ENCODE results near the gene PTPRD. TPM values are rescaled to one million over a fixed set of nuclear protein-coding genes. Genes with fewer than 3 reads are reported as not detected.

PTPRD gene
- total and polyA plus RNA-seq, 4 donors = 97.4 to 229 (median 161) TPM

GRCh38 chr9:9585920-9586319 is 1026.9 kb downstream of the PTPRD start:
- WGBS (ENCODE audit: insufficient coverage) = 77% methylated on average over 1 of the region's 2 CpGs
- Histone ChIP-seq H3K9me3 (ENCODE audit: control insufficient read depth, insufficient read depth, low read length) (no peaks in the 10 kb centered on the region), H3K27me3 (ENCODE audit: control insufficient read depth, insufficient read depth, low read length) (no peaks in the 10 kb centered on the region), H3K27ac (ENCODE audit: low read depth, low read length) (no peak overlapping the region), H3K4me1 (ENCODE audit: control insufficient read depth, insufficient read depth, low read length) (no peaks in the 10 kb centered on the region), H3K36me3 (ENCODE audit: control insufficient read depth, insufficient read depth, low read length) (no peaks in the 10 kb centered on the region), H3K4me3 (ENCODE audit: low read depth, low read length) (no peak overlapping the region)
- no peak for DNase-seq (ENCODE audit: low read depth in 4 of 6, low spot score in 6 of 6)

DNA sequence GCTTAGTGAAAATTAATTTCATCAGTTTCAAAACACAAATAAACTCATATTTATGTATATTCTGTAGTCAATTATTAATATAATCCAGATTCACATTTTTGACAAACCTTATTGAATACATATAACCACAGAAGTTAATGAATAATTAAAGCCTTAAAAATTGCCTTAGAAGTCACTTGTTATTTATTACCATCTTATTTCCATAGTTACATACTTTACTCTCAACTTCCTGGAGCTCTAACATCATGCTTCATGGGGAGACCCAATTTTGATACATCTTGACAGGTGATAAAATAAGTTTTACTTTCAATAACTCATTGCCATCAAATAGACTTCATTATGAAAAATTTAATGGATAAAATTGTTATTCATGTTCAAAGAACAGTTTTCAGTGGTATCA is 1038.7 kb downstream of the PTPRD start:
- H3K4me1 ChIP-seq (ENCODE audit: control insufficient read depth, insufficient read depth, low read length) = no peaks in the 10 kb centered on the region

GRCh38 chr9:9565700-9566099 is 1047.1 kb downstream of the PTPRD start:
- no peaks in the 10 kb centered on the region for H3K36me3 ChIP-seq (ENCODE audit: control insufficient read depth, insufficient read depth, low read length)
- no peak overlapping the region for H3K27ac ChIP-seq (ENCODE audit: low read depth, low read length)
- no peaks in the 10 kb centered on the region for H3K9me3 ChIP-seq (ENCODE audit: control insufficient read depth, insufficient read depth, low read length)
- no peak overlapping the region for H3K4me3 ChIP-seq (ENCODE audit: low read depth, low read length)
- no peak for DNase-seq (ENCODE audit: low read depth in 4 of 6, low spot score in 6 of 6)
- no peaks in the 10 kb centered on the region for H3K4me1 ChIP-seq (ENCODE audit: control insufficient read depth, insufficient read depth, low read length)
- no CpG with 5 or more reads among the region's 1 CpG for WGBS (ENCODE audit: insufficient coverage)
- H3K27me3 ChIP-seq (ENCODE audit: control insufficient read depth, insufficient read depth, low read length) = no peaks in the 10 kb centered on the region

More for the DNA sequence above, 1038.7 kb downstream of the PTPRD start:
- Histone ChIP-seq H3K27me3 (ENCODE audit: control insufficient read depth, insufficient read depth, low read length) (no peaks in the 10 kb centered on the region), H3K27ac (ENCODE audit: low read depth, low read length) (no peak overlapping the region), H3K4me3 (ENCODE audit: low read depth, low read length) (no peak overlapping the region), H3K9me3 (ENCODE audit: control insufficient read depth, insufficient read depth, low read length) (no peaks in the 10 kb centered on the region), H3K36me3 (ENCODE audit: control insufficient read depth, insufficient read depth, low read length) (no peaks in the 10 kb centered on the region)
- no peak for DNase-seq (ENCODE audit: low read depth in 4 of 6, low spot score in 6 of 6)

DNA sequence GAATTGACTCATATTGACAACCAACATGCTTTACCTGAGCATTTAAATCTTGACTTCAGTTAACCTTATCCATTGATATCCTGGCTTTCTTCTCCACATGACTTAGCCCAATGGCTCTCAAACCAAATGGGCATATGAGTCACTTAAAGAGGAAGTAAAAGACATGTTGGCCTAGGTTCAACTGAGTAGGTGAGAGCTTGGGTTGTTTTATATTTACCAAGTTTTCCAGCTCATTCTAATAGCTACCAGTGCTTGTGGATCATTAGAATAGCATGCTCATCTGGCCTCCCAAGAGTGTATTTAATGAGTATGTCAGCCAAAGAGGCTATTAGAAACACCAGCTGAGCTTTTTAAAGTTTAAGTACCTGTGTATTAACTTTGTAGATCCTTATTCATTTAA is 1049.0 kb downstream of the PTPRD start:
- Histone ChIP-seq H3K4me1 (ENCODE audit: control insufficient read depth, insufficient read depth, low read length) (no peaks in the 10 kb centered on the region), H3K27me3 (ENCODE audit: control insufficient read depth, insufficient read depth, low read length) (no peaks in the 10 kb centered on the region), H3K27ac (ENCODE audit: low read depth, low read length) (no peak overlapping the region), H3K4me3 (ENCODE audit: low read depth, low read length) (no peak overlapping the region), H3K9me3 (ENCODE audit: control insufficient read depth, insufficient read depth, low read length) (no peaks in the 10 kb centered on the region), H3K36me3 (ENCODE audit: control insufficient read depth, insufficient read depth, low read length) (no peaks in the 10 kb centered on the region)
- no peak for DNase-seq (ENCODE audit: low read depth in 4 of 6, low spot score in 6 of 6)

DNA sequence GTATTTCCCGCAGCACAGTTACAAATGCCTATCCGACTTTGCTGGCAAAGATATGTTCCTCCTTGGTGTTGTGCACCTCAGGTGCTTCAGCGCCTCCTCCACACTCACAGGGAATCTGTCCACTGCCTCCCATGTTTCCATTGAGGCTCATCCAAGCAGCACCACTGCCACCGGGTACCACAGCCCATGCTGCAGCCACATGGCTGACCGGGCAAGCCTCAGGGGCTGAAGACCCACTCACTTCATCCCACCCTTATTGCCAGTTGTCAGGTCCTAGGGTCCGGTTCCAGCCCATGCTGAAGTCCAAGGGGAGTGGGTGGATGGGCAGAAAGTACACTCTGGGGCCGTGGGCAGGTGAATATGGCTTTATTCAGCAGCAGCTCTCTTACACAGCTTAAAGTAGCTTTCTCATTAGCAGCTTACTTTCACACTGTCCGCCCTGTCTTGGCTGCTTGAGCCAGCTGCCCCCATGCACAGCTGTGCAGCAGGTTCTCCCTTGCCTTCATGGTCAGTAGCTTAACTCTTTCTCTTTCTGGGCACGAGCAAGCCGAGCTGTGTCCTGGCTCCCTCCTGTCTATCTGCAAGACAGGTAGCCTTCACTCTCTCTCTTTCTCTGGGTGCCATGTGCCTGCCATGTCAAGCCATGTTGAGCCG is 1052.3 kb downstream of the PTPRD start:
- DNase-seq (ENCODE audit: low read depth in 4 of 6, low spot score in 6 of 6) = no peak
- Histone ChIP-seq H3K36me3 (ENCODE audit: control insufficient read depth, insufficient read depth, low read length) (no peaks in the 10 kb centered on the region), H3K4me1 (ENCODE audit: control insufficient read depth, insufficient read depth, low read length) (no peaks in the 10 kb centered on the region), H3K27me3 (ENCODE audit: control insufficient read depth, insufficient read depth, low read length) (no peaks in the 10 kb centered on the region), H3K9me3 (ENCODE audit: control insufficient read depth, insufficient read depth, low read length) (no peaks in the 10 kb centered on the region), H3K27ac (ENCODE audit: low read depth, low read length) (no peak overlapping the region), H3K4me3 (ENCODE audit: low read depth, low read length) (no peak overlapping the region)
- WGBS (ENCODE audit: insufficient coverage) = 92% methylated on average over 8 of the region's 11 CpGs

GRCh38 chr9:9558907-9559306 is 1053.9 kb downstream of the PTPRD start:
- Histone ChIP-seq H3K27ac (ENCODE audit: low read depth, low read length) (no peak overlapping the region), H3K4me3 (ENCODE audit: low read depth, low read length) (no peak overlapping the region), H3K27me3 (ENCODE audit: control insufficient read depth, insufficient read depth, low read length) (no peaks in the 10 kb centered on the region), H3K4me1 (ENCODE audit: control insufficient read depth, insufficient read depth, low read length) (no peaks in the 10 kb centered on the region), H3K36me3 (ENCODE audit: control insufficient read depth, insufficient read depth, low read length) (no peaks in the 10 kb centered on the region), H3K9me3 (ENCODE audit: control insufficient read depth, insufficient read depth, low read length) (no peaks in the 10 kb centered on the region)
- no peak for DNase-seq (ENCODE audit: low read depth in 4 of 6, low spot score in 6 of 6)
- 96% methylated on average over 5 of the region's 7 CpGs for WGBS (ENCODE audit: insufficient coverage)

DNA sequence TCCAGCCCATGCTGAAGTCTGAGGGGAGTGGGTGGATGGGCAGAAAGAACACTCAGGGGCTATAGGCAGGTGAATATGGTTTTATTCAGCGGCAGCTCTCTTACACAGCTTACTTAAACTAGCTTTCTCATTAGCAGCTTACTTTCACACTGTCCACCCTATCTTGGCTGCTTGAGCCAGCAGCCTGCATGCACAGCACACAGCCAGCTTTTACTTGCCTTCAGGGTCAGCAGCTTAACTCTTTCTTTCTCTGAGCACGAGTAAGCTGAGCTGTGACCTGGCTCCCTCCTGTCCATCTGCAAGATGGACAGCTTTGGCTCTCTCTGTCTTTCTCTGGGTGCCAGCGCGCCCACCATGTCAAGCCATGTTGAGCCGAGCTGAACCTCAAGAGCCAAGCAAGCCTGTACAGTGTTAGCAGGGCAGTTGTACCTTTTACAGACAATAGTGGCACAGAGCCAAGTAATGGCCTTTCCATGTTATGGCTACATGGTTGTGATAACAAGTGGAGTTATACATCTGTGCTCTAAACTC is 1054.9 kb downstream of the PTPRD start:
- H3K27ac ChIP-seq (ENCODE audit: low read depth, low read length) = no peak overlapping the region
- H3K4me1 ChIP-seq (ENCODE audit: control insufficient read depth, insufficient read depth, low read length) = no peaks in the 10 kb centered on the region
- WGBS (ENCODE audit: insufficient coverage) = 61% methylated on average over 5 of the region's 5 CpGs
- H3K9me3 ChIP-seq (ENCODE audit: control insufficient read depth, insufficient read depth, low read length) = no peaks in the 10 kb centered on the region
- no peak for DNase-seq (ENCODE audit: low read depth in 4 of 6, low spot score in 6 of 6)
- H3K27me3 ChIP-seq (ENCODE audit: control insufficient read depth, insufficient read depth, low read length) = no peaks in the 10 kb centered on the region
- no peaks in the 10 kb centered on the region for H3K36me3 ChIP-seq (ENCODE audit: control insufficient read depth, insufficient read depth, low read length)
- no peak overlapping the region for H3K4me3 ChIP-seq (ENCODE audit: low read depth, low read length)

DNA sequence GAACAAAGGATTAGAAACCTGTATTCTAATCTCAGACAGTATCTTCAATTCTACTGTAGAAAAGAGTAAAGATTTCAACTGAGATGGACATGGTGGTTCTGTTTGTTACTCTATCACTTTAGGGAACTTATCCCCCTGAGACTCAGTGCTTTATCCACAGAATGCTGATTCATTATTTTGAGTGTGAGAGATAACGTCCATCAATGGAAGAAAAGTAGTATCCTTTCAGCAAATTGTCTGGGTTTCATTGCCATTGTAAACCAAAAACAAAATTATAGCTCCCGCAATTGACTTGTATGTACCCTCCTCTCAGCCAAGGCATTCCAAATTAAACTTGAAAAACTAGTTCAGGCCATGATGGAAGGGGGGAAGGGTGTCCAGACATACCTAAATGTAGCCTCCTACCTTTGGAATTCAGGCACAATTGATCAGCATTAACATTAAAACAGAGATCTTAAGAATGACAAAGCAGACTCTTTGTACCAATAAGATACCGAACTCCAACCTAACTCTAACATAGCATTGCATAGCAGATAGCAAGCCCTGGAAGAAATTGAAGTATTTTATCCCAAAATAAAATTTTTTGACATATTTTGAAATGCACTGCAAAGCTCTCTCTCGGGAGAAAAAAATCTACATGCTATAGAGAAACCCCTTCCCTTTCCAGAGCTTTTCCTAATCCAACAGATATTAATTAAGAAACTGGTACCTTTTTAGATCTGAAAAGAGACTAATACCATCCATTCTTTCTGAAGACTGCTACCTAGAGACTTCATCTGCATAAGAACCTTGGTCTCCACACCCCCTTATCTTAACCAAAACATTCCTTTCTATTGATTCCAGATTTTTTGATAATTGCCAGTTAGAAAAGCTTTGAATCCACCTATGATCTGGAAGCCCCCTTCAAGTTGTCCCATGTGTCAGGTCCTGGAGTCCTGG is 1055.7 kb downstream of the PTPRD start:
- H3K36me3 ChIP-seq (ENCODE audit: control insufficient read depth, insufficient read depth, low read length) = no peaks in the 10 kb centered on the region
- H3K27me3 ChIP-seq (ENCODE audit: control insufficient read depth, insufficient read depth, low read length) = no peaks in the 10 kb centered on the region
- no CpG with 5 or more reads among the region's 4 CpGs for WGBS (ENCODE audit: insufficient coverage)
- H3K9me3 ChIP-seq (ENCODE audit: control insufficient read depth, insufficient read depth, low read length) = no peaks in the 10 kb centered on the region
- H3K4me3 ChIP-seq (ENCODE audit: low read depth, low read length) = no peak overlapping the region
- no peaks in the 10 kb centered on the region for H3K4me1 ChIP-seq (ENCODE audit: control insufficient read depth, insufficient read depth, low read length)
- no peak for DNase-seq (ENCODE audit: low read depth in 4 of 6, low spot score in 6 of 6)
- no peak overlapping the region for H3K27ac ChIP-seq (ENCODE audit: low read depth, low read length)

DNA sequence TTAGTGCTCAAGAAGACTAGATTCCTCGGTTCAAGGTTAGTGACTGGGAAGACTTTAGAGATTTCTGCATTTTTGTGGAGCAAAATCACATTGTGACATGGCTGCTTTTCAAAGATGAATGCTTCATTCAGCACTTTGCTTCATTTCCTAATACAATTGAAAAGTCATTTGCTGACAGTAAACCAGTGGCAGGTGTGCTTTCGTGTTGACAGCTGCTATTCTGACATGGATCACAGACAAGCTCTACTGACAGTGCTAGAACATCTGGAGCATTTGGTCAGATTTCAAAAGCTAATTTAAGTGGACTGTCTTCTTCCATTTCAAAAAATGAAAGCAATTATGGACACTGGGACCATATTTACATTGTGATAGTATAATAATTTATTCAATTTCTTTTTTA is 1060.1 kb downstream of the PTPRD start:
- Histone ChIP-seq H3K27me3 (ENCODE audit: control insufficient read depth, insufficient read depth, low read length) (no peaks in the 10 kb centered on the region), H3K4me1 (ENCODE audit: control insufficient read depth, insufficient read depth, low read length) (no peaks in the 10 kb centered on the region), H3K36me3 (ENCODE audit: control insufficient read depth, insufficient read depth, low read length) (no peaks in the 10 kb centered on the region), H3K27ac (ENCODE audit: low read depth, low read length) (no peak overlapping the region), H3K4me3 (ENCODE audit: low read depth, low read length) (no peak overlapping the region), H3K9me3 (ENCODE audit: control insufficient read depth, insufficient read depth, low read length) (no peaks in the 10 kb centered on the region)
- peak in 1 of 6 donors; percentile 24 for DNase-seq (ENCODE audit: low read depth in 4 of 6, low spot score in 6 of 6)
- no CpG with 5 or more reads among the region's 2 CpGs for WGBS (ENCODE audit: insufficient coverage)

DNA sequence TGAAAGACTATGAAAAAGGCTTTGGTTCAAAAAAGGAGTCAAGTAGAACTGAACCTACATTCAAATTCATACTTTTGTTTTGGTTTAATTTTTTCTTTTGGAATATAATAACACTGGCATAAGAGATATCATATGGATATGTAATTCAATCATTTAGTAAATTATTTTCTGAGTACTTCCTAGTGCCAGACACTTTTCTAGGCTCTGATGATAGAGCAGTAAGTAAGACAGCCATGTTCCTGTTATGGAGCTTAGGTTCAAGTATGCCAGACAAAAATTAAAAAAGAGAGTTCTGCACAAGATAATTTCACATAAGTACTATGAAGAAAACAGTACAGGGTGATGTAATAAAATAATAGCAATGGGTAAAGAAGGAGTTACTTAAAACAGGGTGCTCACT is 1074.0 kb downstream of the PTPRD start:
- DNase-seq (ENCODE audit: low read depth in 4 of 6, low spot score in 6 of 6) = peak in 1 of 6 donors; percentile 59
- H3K27me3 ChIP-seq (ENCODE audit: control insufficient read depth, insufficient read depth, low read length) = no peaks in the 10 kb centered on the region
- H3K4me3 ChIP-seq (ENCODE audit: low read depth, low read length) = no peak overlapping the region
- no peaks in the 10 kb centered on the region for H3K36me3 ChIP-seq (ENCODE audit: control insufficient read depth, insufficient read depth, low read length)
- no peaks in the 10 kb centered on the region for H3K4me1 ChIP-seq (ENCODE audit: control insufficient read depth, insufficient read depth, low read length)
- H3K9me3 ChIP-seq (ENCODE audit: control insufficient read depth, insufficient read depth, low read length) = no peaks in the 10 kb centered on the region
- H3K27ac ChIP-seq (ENCODE audit: low read depth, low read length) = no peak overlapping the region

Measured in spinal cord (tissue), 10 donors.